K562 (cell line): ENCODE data around the gene MAP3K13. TPM values are rescaled to one million over a fixed set of nuclear protein-coding genes. Genes with fewer than 3 reads are reported as not detected.

Experiments
- ATAC-seq: fragments of 200-7000 bp; cut with Tn5 transposase; 3 replicates; pipeline ENCODE4 v1.9.1; 2020; ENCODE audit warnings: moderate library complexity
- BruUV-seq: library from RNA; stranded (reverse); fragments of 400-500 nt; replicated peaks from 2 replicates; lab custom pipeline; 2021; lab: Mats Ljungman, UMichigan
- CTCF ChIA-PET: fragments of 300-600 bp; formaldehyde crosslinking; extraction: SDS; loops from one replicate; lab custom pipeline; 2021; ENCODE audit warnings: low intra/inter-chr PET ratio; lab: Yijun Ruan, JAX
- POLR2A ChIA-PET: fragments of 300-600, 350-650 bp; sonication (Branson Sonifier 250); formaldehyde crosslinking; extraction: SDS; loops from one replicate; lab custom pipeline; 2021; ENCODE audit warnings: antibody characterized with exemption, inconsistent platforms; lab: Yijun Ruan, JAX
- DNase-seq, 4 experiments: peaks; one replicate each; pipeline versions ENCODE4 v3.0.0 to v3.0.0-alpha.2; 2011 to 2018; ENCODE audit warnings: low spot score in 3 of 4, mixed read lengths in 3 of 4; ENCODE audit errors: extremely low read depth in 1 of 4
- FAIRE-seq: peaks from 2 replicates; lab custom pipeline; 2011; peaks lifted over from hg19 to GRCh38; lab: Jason Lieb, UNC
- H2AFZ ChIP-seq: 2 replicates; pipeline ENCODE4 v1.6.0; 2011; ENCODE audit warnings: low read depth, low read length, control low read depth, inconsistent platforms
- H3K27ac ChIP-seq: fragments of 200-600 bp; 3 replicates; pipeline ENCODE4 v1.8.0; 2011; ENCODE audit warnings: low read depth, mild to moderate bottlenecking, control low read depth, inconsistent platforms, low read length, moderate library complexity, mixed read lengths; ENCODE audit errors: extremely low read depth
- H3K27me3 ChIP-seq, 2 experiments: fragments of 300-600 bp in 1 of 2; 2 replicates in 1 of 2; 3 replicates in 1 of 2; pipeline versions ENCODE4 v1.6.0 to v1.8.0; 2011; ENCODE audit warnings: inconsistent platforms in 2 of 2, low read length in 2 of 2, mild to moderate bottlenecking in 1 of 2, mixed read lengths in 1 of 2, moderate library complexity in 1 of 2; ENCODE audit not compliant: control insufficient read depth in 2 of 2, insufficient read depth in 2 of 2
- H3K36me3 ChIP-seq: fragments of 300-600 bp; 3 replicates; pipeline ENCODE4 v1.8.0; 2011; ENCODE audit warnings: mild to moderate bottlenecking, low read length, inconsistent platforms; ENCODE audit not compliant: control insufficient read depth, insufficient read depth
- H3K4me1 ChIP-seq, 2 experiments: fragments of 200-600 bp in 1 of 2; replicated peaks in 1 of 2; 2 replicates in 1 of 2; 3 replicates in 1 of 2; pipeline versions ENCODE4 v1.5.1 to v1.8.0; 2011; ENCODE audit warnings: inconsistent platforms in 2 of 2, low read length in 2 of 2, mild to moderate bottlenecking in 1 of 2, mixed read lengths in 1 of 2, moderate library complexity in 1 of 2; ENCODE audit not compliant: control insufficient read depth in 2 of 2, insufficient read depth in 2 of 2
- H3K4me2 ChIP-seq: 2 replicates; pipeline ENCODE4 v1.6.1; 2011; ENCODE audit warnings: low read length, control low read depth, inconsistent platforms, mixed read lengths; ENCODE audit not compliant: insufficient read depth
- H3K4me3 ChIP-seq: fragments of 200-600 bp; sonication (generic), shearing (Covaris generic); 2 replicates; pipeline ENCODE4 v1.5.1; 2016; ENCODE audit warnings: control low read depth, inconsistent platforms
- H3K79me2 ChIP-seq: fragments of 200-600 bp; 3 replicates; pipeline ENCODE4 v1.8.0; 2011; ENCODE audit warnings: low read length, inconsistent platforms; ENCODE audit not compliant: control insufficient read depth, insufficient read depth
- H3K9ac ChIP-seq, 2 experiments: 2 replicates each; pipeline versions ENCODE4 v1.6.0 to v1.6.1; 2011; ENCODE audit warnings: low read depth in 2 of 2, low read length in 2 of 2, control low read depth in 1 of 2, inconsistent platforms in 1 of 2, mild to moderate bottlenecking in 1 of 2, mixed read lengths in 1 of 2; ENCODE audit not compliant: insufficient read depth in 1 of 2
- H3K9me1 ChIP-seq: one replicate; pipeline ENCODE4 v1.6.0; 2011; ENCODE audit warnings: inconsistent platforms, mild to moderate bottlenecking, low read length, moderate library complexity; ENCODE audit not compliant: control insufficient read depth, insufficient read depth
- H3K9me3 ChIP-seq: replicated peaks from 2 replicates; pipeline ENCODE4 v1.5.1; 2011; ENCODE audit warnings: low read depth, low read length, inconsistent platforms; ENCODE audit not compliant: control insufficient read depth, insufficient read depth
- H4K20me1 ChIP-seq: replicated peaks from 2 replicates; pipeline ENCODE4 v1.6.1; 2011; ENCODE audit warnings: low read length, inconsistent platforms, mixed read lengths; ENCODE audit not compliant: control insufficient read depth, insufficient read depth
- CEBPB ChIP-seq: fragments of 450-650 bp; IDR thresholded peaks from 2 replicates; pipeline ENCODE4 v1.6.1; 2016; ENCODE audit warnings: missing genetic modification characterization, missing compliant biosample characterization
- CEBPG ChIP-seq, 3 experiments: fragments of 200-800 bp in 1 of 3; sonication (Bioruptor generic) in 1 of 3; sonication (generic) in 1 of 3; formaldehyde crosslinking in 1 of 3; IDR thresholded peaks in 2 of 3; conservative IDR thresholded peaks in 1 of 3; 2 replicates each; pipeline versions ENCODE4 v1.6.1 to v1.8.0; 2016 to 2022; ENCODE audit warnings: missing compliant biosample characterization in 2 of 3, missing genetic modification characterization in 2 of 3, mild to moderate bottlenecking in 1 of 3, missing genetic modification reagents in 1 of 3
- DMBX1 ChIP-seq: fragments of 250-450 bp; sonication (Bioruptor Pico); IDR thresholded peaks from 2 replicates; pipeline ENCODE4 v1.8.0; 2022; ENCODE audit warnings: inconsistent platforms, mild to moderate bottlenecking, moderate library complexity, borderline replicate concordance
- HLTF ChIP-seq: fragments of 450-650 bp; IDR thresholded peaks from 2 replicates; pipeline ENCODE4 v1.6.1; 2016
- JUND ChIP-seq, 2 experiments: IDR thresholded peaks; 2 replicates in 1 of 2; 3 replicates in 1 of 2; pipeline ENCODE4 v1.6.1; 2011; ENCODE audit warnings: borderline replicate concordance in 2 of 2, low read depth in 2 of 2, low read length in 2 of 2, improper control_type of control experiment in 1 of 2, missing biosample characterization in 1 of 2, missing genetic modification characterization in 1 of 2, missing genetic modification reagents in 1 of 2
- SAP30 ChIP-seq: fragments of 200-600 bp; sonication (generic); IDR thresholded peaks from 2 replicates; pipeline ENCODE4 v1.6.1; 2012; ENCODE audit warnings: borderline replicate concordance, low read depth, mild to moderate bottlenecking, moderate library complexity, low read length, control low read depth, inconsistent platforms; ENCODE audit not compliant: insufficient read depth, poor library complexity, severe bottlenecking
- TAF9B ChIP-seq: fragments of 450-650 bp; IDR thresholded peaks from 2 replicates; pipeline ENCODE4 v1.6.1; 2018; ENCODE audit warnings: mild to moderate bottlenecking; ENCODE audit not compliant: partially characterized antibody
- ZNF354B ChIP-seq: fragments of 250-450 bp; sonication (Bioruptor Pico); IDR thresholded peaks from 2 replicates; pipeline ENCODE4 v1.4.0; 2020
- ZNF395 ChIP-seq: fragments of 200-800 bp; sonication (Bioruptor generic); IDR thresholded peaks from 2 replicates; pipeline ENCODE4 v1.6.1; 2017; ENCODE audit warnings: missing genetic modification characterization, missing compliant biosample characterization
- WGBS: fragments of 100-300 bp; shearing (Covaris generic); methylation state at CpG from one replicate; pipeline ENCODE4 v1.1.6; 2016; ENCODE audit warnings: low coverage, mixed read lengths; ENCODE audit not compliant: insufficient coverage; ENCODE audit errors: missing lambda C conversion rate; 5-methylcytosine and 5-hydroxymethylcytosine counted together
- in situ Hi-C: fragments of 300-500 bp; cut with MboI; formaldehyde crosslinking; loops from 4 replicates; pipeline ENCODE4 v1.15.0; 2018; ENCODE audit warnings: inconsistent platforms, mixed read lengths
- intact Hi-C: fragments of 100-400 bp; cut with micrococcal nuclease; formaldehyde crosslinking; loops from 2 replicates; pipeline ENCODE4 v1.14.2; 2022
- polyA plus RNA-seq, 8 experiments: library from polyadenylated mRNA; depleted of rRNA in 4 of 8; stranded (reverse) in 5 of 8; unstranded in 3 of 8; fragments of >200 nt; fragmentation: Nextera tagmentation in 2 of 8; fragmentation: Illumina TruSeq in 1 of 8; extraction: Ambion mirVana in 2 of 8; extraction: Trizol in 1 of 8; gene quantifications; 2 replicates each; pipeline versions ENCODE4 v1.2.1 to v1.2.3, GENCODE V29; 2011 to 2014; ENCODE audit warnings: inconsistent platforms in 1 of 8, missing spikeins in 1 of 8
- total RNA-seq, 7 experiments: library from RNA; depleted of rRNA in 6 of 7; stranded (reverse); fragments of >200 nt in 6 of 7; fragmentation: Illumina TruSeq in 2 of 7; extraction: Trizol in 2 of 7; gene quantifications; 2 replicates each; pipeline versions ENCODE4 v1.2.1 to v1.2.3, GENCODE V29; 2011 to 2021; ENCODE audit warnings: low replicate concordance in 1 of 7
- TF ChIP-seq, protein P1 (sequence below), 2 experiments: fragments of 450-650 bp; IDR thresholded peaks; 2 replicates each; pipeline ENCODE4 v1.6.1; 2016
- TF ChIP-seq, protein P2 (sequence below): sonication (generic); formaldehyde crosslinking; IDR thresholded peaks from 2 replicates; pipeline ENCODE4 v1.8.0; 2022; ENCODE audit warnings: missing genetic modification reagents, mild to moderate bottlenecking, borderline replicate concordance

MAP3K13 gene
- total and polyA plus RNA-seq, 9 of the 15 experiments (the other 6 are each of a cell fraction or from before 2014, with no cell fraction given), result 0.04 to 0.32 (median 0.15) TPM; not detected in 2

- no peak overlapping the region for H3K27ac ChIP-seq
- H3K4me1 ChIP-seq, result no peaks in the 10 kb centered on the region
- H3K4me3 ChIP-seq, result no peak overlapping the region
- no peak overlapping the region for H3K4me2 ChIP-seq
- no peaks in the 10 kb centered on the region for H3K36me3 ChIP-seq
- H2AFZ ChIP-seq, result no peak overlapping the region
- DNase-seq (no peak), ATAC-seq (no peak), FAIRE-seq (no peak)
- peaks cover 10 to 14% of the 10 kb centered on the region in 2 experiments for H3K27me3 ChIP-seq
- in situ Hi-C loops, result no loop called here
- H3K9me1 ChIP-seq, result no peaks in the 10 kb centered on the region
- H4K20me1 ChIP-seq, result no peaks in the 10 kb centered on the region
- WGBS, result 0% methylated on average over 1 of the region's 1 CpG
- CTCF ChIA-PET, result interaction anchor here (0.7 kb wide), 1 partner anchor 1135 kb away, joined by 3 read pairs; no protein-coding TSS in a partner anchor
- no peaks in the 10 kb centered on the region for H3K9me3 ChIP-seq
- no peaks in the 10 kb centered on the region for H3K79me2 ChIP-seq
- BruUV-seq, result no TSS peak
- no peak overlapping the region for H3K9ac ChIP-seq
- POLR2A ChIA-PET, result no interaction called here
- intact Hi-C loops, result no loop called here
- TF ChIP-seq, protein P1, sequence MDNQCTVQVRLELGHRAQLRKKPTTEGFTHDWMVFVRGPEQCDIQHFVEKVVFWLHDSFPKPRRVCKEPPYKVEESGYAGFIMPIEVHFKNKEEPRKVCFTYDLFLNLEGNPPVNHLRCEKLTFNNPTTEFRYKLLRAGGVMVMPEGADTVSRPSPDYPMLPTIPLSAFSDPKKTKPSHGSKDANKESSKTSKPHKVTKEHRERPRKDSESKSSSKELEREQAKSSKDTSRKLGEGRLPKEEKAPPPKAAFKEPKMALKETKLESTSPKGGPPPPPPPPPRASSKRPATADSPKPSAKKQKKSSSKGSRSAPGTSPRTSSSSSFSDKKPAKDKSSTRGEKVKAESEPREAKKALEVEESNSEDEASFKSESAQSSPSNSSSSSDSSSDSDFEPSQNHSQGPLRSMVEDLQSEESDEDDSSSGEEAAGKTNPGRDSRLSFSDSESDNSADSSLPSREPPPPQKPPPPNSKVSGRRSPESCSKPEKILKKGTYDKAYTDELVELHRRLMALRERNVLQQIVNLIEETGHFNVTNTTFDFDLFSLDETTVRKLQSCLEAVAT (IDR thresholded peaks at IDR 0.05), result no peak
- TF ChIP-seq SAP30 (no peak), HLTF (no peak), JUND (IDR thresholded peaks at IDR 0.05; ENCODE audit: borderline replicate concordance, low read depth, low read length) (no peak), JUND (tag; IDR thresholded peaks at IDR 0.05; ENCODE audit: borderline replicate concordance, low read depth, low read length) (no peak), CEBPG (CRISPR knock-in tag; IDR thresholded peaks at IDR 0.05) (no peak), CEBPG (tag; conservative IDR thresholded peaks at IDR 0.05 in 1 of 2, IDR thresholded peaks at IDR 0.05 in 1 of 2) (0 out of 4 replicates have a peak, but pooled peaks of 1 of the 2 experiments have one; percentile 22), CEBPB (tag) (peak; percentile 47), DMBX1 (CRISPR knock-in tag) (no peak), ZNF395 (CRISPR knock-in tag) (no peak), ZNF354B (CRISPR knock-in tag) (no peak), TAF9B (no peak)
- TF ChIP-seq, protein P2, sequence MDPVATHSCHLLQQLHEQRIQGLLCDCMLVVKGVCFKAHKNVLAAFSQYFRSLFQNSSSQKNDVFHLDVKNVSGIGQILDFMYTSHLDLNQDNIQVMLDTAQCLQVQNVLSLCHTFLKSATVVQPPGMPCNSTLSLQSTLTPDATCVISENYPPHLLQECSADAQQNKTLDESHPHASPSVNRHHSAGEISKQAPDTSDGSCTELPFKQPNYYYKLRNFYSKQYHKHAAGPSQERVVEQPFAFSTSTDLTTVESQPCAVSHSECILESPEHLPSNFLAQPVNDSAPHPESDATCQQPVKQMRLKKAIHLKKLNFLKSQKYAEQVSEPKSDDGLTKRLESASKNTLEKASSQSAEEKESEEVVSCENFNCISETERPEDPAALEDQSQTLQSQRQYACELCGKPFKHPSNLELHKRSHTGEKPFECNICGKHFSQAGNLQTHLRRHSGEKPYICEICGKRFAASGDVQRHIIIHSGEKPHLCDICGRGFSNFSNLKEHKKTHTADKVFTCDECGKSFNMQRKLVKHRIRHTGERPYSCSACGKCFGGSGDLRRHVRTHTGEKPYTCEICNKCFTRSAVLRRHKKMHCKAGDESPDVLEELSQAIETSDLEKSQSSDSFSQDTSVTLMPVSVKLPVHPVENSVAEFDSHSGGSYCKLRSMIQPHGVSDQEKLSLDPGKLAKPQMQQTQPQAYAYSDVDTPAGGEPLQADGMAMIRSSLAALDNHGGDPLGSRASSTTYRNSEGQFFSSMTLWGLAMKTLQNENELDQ (CRISPR knock-in tag), result no peak
Measured at GRCh38 chr3:185406121-185406620, 43.2 kb downstream of the MAP3K13 start.
